SK-N-SH (cell line): ENCODE results near the gene TMEM214.

Experiments
- CHD2 ChIP-seq: fragments of 150-350 bp; IDR thresholded peaks from 2 replicates; pipeline ENCODE4 v1.6.1; 2018; ENCODE audit warnings: low read length; ENCODE audit not compliant: partially characterized antibody
- EP300 ChIP-seq, 2 experiments: IDR thresholded peaks; 2 replicates each; pipeline versions ENCODE4 v1.4.0 to v1.6.1; 2012; ENCODE audit warnings: borderline replicate concordance in 1 of 2, low read depth in 1 of 2, low read length in 1 of 2
- EZH2phosphoT487 ChIP-seq: fragments of 200-600 bp; sonication (generic); IDR thresholded peaks from 2 replicates; pipeline ENCODE4 v1.6.1; 2017; ENCODE audit warnings: low read depth, mixed run types, mild to moderate bottlenecking, antibody characterized with exemption, moderate library complexity, borderline replicate concordance
- MEF2A ChIP-seq: IDR thresholded peaks from 2 replicates; pipeline ENCODE4 v1.4.0; 2012; ENCODE audit warnings: low read depth, borderline replicate concordance
- RAD21 ChIP-seq: IDR thresholded peaks from 2 replicates; pipeline ENCODE4 v1.6.1; 2012; ENCODE audit warnings: mild to moderate bottlenecking, low read length
- RCOR1 ChIP-seq: fragments of 150-350 bp; IDR thresholded peaks from 2 replicates; pipeline ENCODE4 v1.6.1; 2017; ENCODE audit warnings: antibody characterized with exemption, low read length
- RFX5 ChIP-seq: IDR thresholded peaks from 2 replicates; pipeline ENCODE4 v1.6.1; 2012; ENCODE audit warnings: mild to moderate bottlenecking, improper control_type of control experiment, low read length
- TAF1 ChIP-seq: IDR thresholded peaks from 2 replicates; pipeline ENCODE4 v1.6.1; 2012; ENCODE audit warnings: low read depth, mild to moderate bottlenecking, low read length, moderate library complexity, borderline replicate concordance
- TCF12 ChIP-seq: IDR thresholded peaks from 2 replicates; pipeline ENCODE4 v1.4.0; 2012
- YY1 ChIP-seq: IDR thresholded peaks from 2 replicates; pipeline ENCODE4 v1.4.0; 2012; ENCODE audit warnings: low read depth, mild to moderate bottlenecking
- TF ChIP-seq, protein P1 (sequence below): fragments of 200-600 bp; sonication (generic); IDR thresholded peaks from 2 replicates; pipeline ENCODE4 v1.6.1; 2017; ENCODE audit warnings: antibody characterized with exemption, mild to moderate bottlenecking, moderate library complexity
- TF ChIP-seq, protein P2 (sequence below): IDR thresholded peaks from 2 replicates; pipeline ENCODE4 v1.4.0; 2012; ENCODE audit warnings: low read depth, borderline replicate concordance
- TF ChIP-seq, protein P3 (sequence below): IDR thresholded peaks from 2 replicates; pipeline ENCODE4 v1.4.0; 2012; ENCODE audit warnings: low read depth
- TF ChIP-seq, protein P4 (sequence below): fragments of 150-350 bp; IDR thresholded peaks from 2 replicates; pipeline ENCODE4 v1.6.1; 2017; ENCODE audit warnings: antibody characterized with exemption, low read length, low read depth, borderline replicate concordance

DNA sequence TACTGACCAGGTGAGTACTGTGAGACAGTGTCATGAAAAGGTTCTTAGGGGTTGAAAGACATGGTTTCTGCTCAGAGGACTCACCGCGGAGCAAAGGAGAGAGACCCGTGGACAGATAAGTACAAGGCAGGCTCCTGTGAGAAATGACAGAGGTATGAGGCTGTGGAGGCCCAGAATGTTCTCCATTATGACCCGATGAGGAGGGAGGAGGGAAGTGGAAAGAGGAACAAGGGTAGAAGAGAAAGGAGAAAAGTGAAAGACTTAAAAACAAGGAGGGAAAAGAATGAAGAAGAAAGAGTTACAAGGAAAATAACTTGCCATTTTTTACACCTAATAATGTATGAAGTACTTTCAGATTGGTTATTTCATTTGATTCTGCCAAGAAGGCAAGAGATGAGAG, 32.5 kb upstream of the TMEM214 start:
- TF ChIP-seq, protein P1, sequence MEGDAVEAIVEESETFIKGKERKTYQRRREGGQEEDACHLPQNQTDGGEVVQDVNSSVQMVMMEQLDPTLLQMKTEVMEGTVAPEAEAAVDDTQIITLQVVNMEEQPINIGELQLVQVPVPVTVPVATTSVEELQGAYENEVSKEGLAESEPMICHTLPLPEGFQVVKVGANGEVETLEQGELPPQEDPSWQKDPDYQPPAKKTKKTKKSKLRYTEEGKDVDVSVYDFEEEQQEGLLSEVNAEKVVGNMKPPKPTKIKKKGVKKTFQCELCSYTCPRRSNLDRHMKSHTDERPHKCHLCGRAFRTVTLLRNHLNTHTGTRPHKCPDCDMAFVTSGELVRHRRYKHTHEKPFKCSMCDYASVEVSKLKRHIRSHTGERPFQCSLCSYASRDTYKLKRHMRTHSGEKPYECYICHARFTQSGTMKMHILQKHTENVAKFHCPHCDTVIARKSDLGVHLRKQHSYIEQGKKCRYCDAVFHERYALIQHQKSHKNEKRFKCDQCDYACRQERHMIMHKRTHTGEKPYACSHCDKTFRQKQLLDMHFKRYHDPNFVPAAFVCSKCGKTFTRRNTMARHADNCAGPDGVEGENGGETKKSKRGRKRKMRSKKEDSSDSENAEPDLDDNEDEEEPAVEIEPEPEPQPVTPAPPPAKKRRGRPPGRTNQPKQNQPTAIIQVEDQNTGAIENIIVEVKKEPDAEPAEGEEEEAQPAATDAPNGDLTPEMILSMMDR = no peak
- TF ChIP-seq TCF12 (no peak), CHD2 (no peak), TAF1 (no peak), EP300 (IDR thresholded peaks at IDR 0.05; ENCODE audit: borderline replicate concordance in 1 of 2, low read depth in 1 of 2, low read length in 1 of 2) (no peak), EZH2phosphoT487 (no peak), YY1 (no peak), RCOR1 (no peak), MEF2A (no peak), RAD21 (no peak), RFX5 (no peak)
- TF ChIP-seq, protein P2, sequence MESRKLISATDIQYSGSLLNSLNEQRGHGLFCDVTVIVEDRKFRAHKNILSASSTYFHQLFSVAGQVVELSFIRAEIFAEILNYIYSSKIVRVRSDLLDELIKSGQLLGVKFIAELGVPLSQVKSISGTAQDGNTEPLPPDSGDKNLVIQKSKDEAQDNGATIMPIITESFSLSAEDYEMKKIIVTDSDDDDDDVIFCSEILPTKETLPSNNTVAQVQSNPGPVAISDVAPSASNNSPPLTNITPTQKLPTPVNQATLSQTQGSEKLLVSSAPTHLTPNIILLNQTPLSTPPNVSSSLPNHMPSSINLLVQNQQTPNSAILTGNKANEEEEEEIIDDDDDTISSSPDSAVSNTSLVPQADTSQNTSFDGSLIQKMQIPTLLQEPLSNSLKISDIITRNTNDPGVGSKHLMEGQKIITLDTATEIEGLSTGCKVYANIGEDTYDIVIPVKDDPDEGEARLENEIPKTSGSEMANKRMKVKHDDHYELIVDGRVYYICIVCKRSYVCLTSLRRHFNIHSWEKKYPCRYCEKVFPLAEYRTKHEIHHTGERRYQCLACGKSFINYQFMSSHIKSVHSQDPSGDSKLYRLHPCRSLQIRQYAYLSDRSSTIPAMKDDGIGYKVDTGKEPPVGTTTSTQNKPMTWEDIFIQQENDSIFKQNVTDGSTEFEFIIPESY = no peak
- TF ChIP-seq, protein P3, sequence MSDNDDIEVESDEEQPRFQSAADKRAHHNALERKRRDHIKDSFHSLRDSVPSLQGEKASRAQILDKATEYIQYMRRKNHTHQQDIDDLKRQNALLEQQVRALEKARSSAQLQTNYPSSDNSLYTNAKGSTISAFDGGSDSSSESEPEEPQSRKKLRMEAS = no peak
- TF ChIP-seq, protein P4, sequence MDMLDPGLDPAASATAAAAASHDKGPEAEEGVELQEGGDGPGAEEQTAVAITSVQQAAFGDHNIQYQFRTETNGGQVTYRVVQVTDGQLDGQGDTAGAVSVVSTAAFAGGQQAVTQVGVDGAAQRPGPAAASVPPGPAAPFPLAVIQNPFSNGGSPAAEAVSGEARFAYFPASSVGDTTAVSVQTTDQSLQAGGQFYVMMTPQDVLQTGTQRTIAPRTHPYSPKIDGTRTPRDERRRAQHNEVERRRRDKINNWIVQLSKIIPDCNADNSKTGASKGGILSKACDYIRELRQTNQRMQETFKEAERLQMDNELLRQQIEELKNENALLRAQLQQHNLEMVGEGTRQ = no peak
